Measurements from ENCODE around the gene TGIF1. TPM values are rescaled to one million over a fixed set of nuclear protein-coding genes. Genes with fewer than 3 reads are reported as not detected.

TGIF1 gene
- total and polyA plus RNA-seq, 9 of the 15 experiments (the other 6 are each of a cell fraction or from before 2014, with no cell fraction given): 16.1 to 77.7 (median 44.6) TPM

DNA sequence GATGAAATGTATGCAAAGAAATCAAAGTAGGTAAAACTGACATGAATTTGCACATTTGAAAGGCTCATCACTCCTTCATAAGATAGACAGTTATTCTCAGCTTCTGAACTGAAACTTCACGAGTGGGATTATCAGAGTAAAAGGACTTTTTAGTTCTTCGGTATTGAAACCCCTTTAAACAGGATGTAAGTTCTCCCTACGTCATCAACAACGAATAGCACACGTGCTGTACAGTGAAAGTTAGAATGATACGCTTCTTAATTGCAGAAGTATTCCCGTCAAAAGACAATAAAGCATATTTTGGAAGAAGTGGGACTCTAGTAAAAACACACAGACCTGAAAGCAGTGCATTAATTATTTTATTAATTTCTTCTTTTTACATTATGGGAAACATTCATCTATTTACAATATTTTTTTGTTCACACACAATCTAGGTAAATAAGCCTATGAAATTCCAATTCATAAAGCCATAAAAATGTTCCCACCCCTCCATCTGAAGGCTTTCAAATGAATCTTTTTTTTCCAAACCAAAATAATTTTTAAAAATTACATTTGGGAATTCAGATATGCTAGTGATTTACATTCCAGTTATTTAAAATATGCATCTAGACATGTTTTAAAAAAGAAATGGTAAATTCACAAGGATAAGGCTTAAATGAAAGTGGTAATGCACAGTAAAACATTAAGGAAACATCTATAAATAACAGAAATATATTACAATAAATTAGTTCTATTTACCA lies 45.9 kb downstream of the TGIF1 start:
- Histone ChIP-seq H3K27me3 (ENCODE audit: control insufficient read depth in 2 of 2, insufficient read depth in 2 of 2, low read length in 2 of 2) (no peaks in the 10 kb centered on the region), H3K4me1 (replicated peaks in 1 of 2; ENCODE audit: control insufficient read depth in 2 of 2, insufficient read depth in 2 of 2, low read length in 2 of 2) (0 out of 5 replicates have a peak, but pooled peaks cover 0 to 5% of the 10 kb centered on the region in 2 experiments), H3K4me3 (no peak overlapping the region), H4K20me1 (replicated peaks; ENCODE audit: control insufficient read depth, insufficient read depth, low read length) (no peaks in the 10 kb centered on the region), H3K79me2 (ENCODE audit: control insufficient read depth, insufficient read depth, low read length) (no peaks in the 10 kb centered on the region), H3K9me3 (replicated peaks; ENCODE audit: control insufficient read depth, insufficient read depth, low read depth, low read length) (no peaks in the 10 kb centered on the region), H3K27ac (ENCODE audit: extremely low read depth, low read depth, low read length) (no peak overlapping the region), H2AFZ (ENCODE audit: low read depth, low read length) (no peak overlapping the region), H3K36me3 (ENCODE audit: control insufficient read depth, insufficient read depth, low read length) (no peaks in the 10 kb centered on the region), H3K9ac (ENCODE audit: insufficient read depth in 1 of 2, low read depth in 2 of 2, low read length in 2 of 2) (no peak overlapping the region), H3K4me2 (ENCODE audit: insufficient read depth, low read length) (no peak overlapping the region), H3K9me1 (ENCODE audit: control insufficient read depth, insufficient read depth, low read length) (no peaks in the 10 kb centered on the region)
- ChIA-PET POLR2A (interaction anchor here (0.9 to 2.1 kb wide), 2 partner anchors 10 to 18 kb away, joined by 4 to 7 read pairs; no protein-coding TSS in a partner anchor), CTCF (ENCODE audit: low intra/inter-chr PET ratio) (no interaction called here)
- FAIRE-seq (no peak), DNase-seq (ENCODE audit: extremely low read depth in 1 of 4, low spot score in 3 of 4) (no peak), ATAC-seq (no peak)
- in situ Hi-C loops (cut with MboI): no loop called here
- TF ChIP-seq ZNF668 (CRISPR knock-in tag; IDR thresholded peaks at IDR 0.05): no peak
- TF ChIP-seq TSC22D4 (tag; IDR thresholded peaks at IDR 0.05): no peak
- TF ChIP-seq ZNF586 (CRISPR knock-in tag; conservative IDR thresholded peaks at IDR 0.05): no peak
- TF ChIP-seq, protein P1, sequence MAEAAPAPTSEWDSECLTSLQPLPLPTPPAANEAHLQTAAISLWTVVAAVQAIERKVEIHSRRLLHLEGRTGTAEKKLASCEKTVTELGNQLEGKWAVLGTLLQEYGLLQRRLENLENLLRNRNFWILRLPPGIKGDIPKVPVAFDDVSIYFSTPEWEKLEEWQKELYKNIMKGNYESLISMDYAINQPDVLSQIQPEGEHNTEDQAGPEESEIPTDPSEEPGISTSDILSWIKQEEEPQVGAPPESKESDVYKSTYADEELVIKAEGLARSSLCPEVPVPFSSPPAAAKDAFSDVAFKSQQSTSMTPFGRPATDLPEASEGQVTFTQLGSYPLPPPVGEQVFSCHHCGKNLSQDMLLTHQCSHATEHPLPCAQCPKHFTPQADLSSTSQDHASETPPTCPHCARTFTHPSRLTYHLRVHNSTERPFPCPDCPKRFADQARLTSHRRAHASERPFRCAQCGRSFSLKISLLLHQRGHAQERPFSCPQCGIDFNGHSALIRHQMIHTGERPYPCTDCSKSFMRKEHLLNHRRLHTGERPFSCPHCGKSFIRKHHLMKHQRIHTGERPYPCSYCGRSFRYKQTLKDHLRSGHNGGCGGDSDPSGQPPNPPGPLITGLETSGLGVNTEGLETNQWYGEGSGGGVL (CRISPR knock-in tag; IDR thresholded peaks at IDR 0.05): no peak
- no peak for TF ChIP-seq TFAM (CRISPR knock-in tag; conservative IDR thresholded peaks at IDR 0.05)
- TF ChIP-seq, protein P2, sequence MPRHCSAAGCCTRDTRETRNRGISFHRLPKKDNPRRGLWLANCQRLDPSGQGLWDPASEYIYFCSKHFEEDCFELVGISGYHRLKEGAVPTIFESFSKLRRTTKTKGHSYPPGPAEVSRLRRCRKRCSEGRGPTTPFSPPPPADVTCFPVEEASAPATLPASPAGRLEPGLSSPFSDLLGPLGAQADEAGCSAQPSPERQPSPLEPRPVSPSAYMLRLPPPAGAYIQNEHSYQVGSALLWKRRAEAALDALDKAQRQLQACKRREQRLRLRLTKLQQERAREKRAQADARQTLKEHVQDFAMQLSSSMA (CRISPR knock-in tag; IDR thresholded peaks at IDR 0.05): no peak
- no peak for TF ChIP-seq PTBP1 (IDR thresholded peaks at IDR 0.05; ENCODE audit: low read depth, low read length)
- no peak for TF ChIP-seq KLF1 (tag; IDR thresholded peaks at IDR 0.05)
- TF ChIP-seq, protein P3, sequence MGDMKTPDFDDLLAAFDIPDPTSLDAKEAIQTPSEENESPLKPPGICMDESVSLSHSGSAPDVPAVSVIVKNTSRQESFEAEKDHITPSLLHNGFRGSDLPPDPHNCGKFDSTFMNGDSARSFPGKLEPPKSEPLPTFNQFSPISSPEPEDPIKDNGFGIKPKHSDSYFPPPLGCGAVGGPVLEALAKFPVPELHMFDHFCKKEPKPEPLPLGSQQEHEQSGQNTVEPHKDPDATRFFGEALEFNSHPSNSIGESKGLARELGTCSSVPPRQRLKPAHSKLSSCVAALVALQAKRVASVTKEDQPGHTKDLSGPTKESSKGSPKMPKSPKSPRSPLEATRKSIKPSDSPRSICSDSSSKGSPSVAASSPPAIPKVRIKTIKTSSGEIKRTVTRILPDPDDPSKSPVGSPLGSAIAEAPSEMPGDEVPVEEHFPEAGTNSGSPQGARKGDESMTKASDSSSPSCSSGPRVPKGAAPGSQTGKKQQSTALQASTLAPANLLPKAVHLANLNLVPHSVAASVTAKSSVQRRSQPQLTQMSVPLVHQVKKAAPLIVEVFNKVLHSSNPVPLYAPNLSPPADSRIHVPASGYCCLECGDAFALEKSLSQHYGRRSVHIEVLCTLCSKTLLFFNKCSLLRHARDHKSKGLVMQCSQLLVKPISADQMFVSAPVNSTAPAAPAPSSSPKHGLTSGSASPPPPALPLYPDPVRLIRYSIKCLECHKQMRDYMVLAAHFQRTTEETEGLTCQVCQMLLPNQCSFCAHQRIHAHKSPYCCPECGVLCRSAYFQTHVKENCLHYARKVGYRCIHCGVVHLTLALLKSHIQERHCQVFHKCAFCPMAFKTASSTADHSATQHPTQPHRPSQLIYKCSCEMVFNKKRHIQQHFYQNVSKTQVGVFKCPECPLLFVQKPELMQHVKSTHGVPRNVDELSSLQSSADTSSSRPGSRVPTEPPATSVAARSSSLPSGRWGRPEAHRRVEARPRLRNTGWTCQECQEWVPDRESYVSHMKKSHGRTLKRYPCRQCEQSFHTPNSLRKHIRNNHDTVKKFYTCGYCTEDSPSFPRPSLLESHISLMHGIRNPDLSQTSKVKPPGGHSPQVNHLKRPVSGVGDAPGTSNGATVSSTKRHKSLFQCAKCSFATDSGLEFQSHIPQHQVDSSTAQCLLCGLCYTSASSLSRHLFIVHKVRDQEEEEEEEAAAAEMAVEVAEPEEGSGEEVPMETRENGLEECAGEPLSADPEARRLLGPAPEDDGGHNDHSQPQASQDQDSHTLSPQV (IDR thresholded peaks at IDR 0.05): no peak
- no peak for TF ChIP-seq SOX6 (IDR thresholded peaks at IDR 0.05)
- intact Hi-C loops (cut with micrococcal nuclease): no loop called here
- BruUV-seq (replicated peaks): no TSS peak
- 59% methylated on average over 7 of the region's 7 CpGs for WGBS (ENCODE audit: insufficient coverage, low coverage, missing lambda C conversion rate)

Measured in K562 (cell line).